Measurements from ENCODE around the gene POLR1A.
A peak's percentile ranks its signal among the peaks of the same experiment; 100 is the strongest.

Gene POLR1A

DNA sequence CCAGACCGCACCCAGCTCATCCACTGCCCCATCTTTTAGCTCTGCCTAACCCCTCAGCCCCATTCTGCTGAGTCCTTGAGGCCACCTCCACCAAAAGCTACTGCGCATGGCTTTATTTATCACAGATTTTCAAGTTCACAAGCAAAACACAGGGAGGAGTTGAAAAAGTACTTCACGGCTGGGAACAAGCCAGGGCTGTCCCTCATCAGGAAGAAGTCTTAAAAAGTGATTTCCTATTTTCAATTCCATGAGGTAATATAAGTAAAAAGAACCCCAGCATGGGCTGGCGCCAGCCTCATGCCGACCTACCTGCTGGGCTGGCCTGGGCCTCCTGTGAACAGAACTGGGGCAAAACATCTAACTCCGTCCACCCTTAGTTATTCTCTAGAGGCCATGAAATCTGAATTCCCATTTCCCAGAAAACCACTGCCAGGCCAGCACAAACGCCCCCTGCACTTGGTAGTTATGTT is 69.0 kb downstream of the POLR1A start:
- DNase-seq = no peak

DNA sequence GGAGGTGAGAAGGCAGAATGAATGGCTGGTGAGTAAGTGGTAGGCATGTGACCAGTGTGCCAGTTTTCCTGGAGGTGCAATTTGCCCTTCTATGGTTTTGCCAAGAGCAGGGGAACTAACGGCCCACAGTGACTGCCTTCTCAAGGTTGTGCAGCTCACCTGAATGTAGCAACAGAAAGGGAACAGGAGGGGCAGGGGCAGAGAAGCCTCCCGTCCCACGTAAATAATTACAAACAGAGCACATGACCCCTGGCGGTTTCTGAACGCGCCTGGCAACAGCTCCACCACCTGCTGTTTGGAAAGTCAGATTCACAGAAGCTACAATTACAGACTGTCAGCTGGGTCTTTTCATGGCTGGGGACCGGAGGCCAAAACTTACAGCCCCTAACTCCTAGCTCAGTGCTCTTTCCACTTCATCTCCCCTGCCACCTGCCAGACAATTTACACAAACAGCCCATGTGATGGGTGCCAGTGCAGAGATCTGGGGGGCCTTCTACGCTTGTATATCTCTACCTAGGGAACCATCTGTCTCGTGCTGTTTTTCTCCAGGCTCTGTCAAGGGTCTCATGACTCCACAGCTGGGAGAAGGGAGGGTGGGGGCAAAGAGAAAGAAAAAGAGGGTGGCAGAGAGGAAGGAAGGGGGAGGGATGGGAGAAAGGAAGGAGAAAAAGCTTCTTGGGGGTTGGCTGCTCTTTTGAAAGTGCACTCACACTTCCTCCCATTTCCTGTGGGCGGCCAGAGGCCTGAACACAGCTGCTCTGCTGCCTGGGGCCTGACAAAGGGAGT is 69.6 kb downstream of the POLR1A start:
- DNase-seq = peak; percentile 78

DNA sequence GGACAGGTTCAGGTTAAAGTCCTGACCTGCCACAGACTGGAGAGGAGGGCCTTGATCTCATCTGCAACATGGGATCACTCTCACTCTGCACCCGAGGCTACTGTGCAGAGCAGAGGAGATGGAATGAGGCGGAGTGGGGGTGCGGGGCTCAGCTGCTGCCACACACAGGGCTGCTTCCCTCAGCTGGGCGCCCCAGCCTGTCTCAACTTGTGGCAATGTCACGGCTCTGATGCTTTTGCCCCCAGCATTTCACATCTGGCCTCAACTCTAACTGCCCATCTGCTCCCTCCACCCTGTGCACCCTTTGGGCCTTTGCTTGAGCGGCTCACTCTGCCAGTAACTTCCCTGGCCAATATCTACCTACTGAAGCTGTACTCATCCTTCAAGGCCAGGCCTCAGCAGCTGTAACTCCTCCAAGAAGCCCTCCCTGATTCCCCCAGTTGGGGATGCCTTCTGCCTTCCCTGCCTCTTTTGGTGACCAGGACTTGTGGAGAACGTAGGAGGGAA is 70.3 kb downstream of the POLR1A start:
- DNase-seq = no peak

DNA sequence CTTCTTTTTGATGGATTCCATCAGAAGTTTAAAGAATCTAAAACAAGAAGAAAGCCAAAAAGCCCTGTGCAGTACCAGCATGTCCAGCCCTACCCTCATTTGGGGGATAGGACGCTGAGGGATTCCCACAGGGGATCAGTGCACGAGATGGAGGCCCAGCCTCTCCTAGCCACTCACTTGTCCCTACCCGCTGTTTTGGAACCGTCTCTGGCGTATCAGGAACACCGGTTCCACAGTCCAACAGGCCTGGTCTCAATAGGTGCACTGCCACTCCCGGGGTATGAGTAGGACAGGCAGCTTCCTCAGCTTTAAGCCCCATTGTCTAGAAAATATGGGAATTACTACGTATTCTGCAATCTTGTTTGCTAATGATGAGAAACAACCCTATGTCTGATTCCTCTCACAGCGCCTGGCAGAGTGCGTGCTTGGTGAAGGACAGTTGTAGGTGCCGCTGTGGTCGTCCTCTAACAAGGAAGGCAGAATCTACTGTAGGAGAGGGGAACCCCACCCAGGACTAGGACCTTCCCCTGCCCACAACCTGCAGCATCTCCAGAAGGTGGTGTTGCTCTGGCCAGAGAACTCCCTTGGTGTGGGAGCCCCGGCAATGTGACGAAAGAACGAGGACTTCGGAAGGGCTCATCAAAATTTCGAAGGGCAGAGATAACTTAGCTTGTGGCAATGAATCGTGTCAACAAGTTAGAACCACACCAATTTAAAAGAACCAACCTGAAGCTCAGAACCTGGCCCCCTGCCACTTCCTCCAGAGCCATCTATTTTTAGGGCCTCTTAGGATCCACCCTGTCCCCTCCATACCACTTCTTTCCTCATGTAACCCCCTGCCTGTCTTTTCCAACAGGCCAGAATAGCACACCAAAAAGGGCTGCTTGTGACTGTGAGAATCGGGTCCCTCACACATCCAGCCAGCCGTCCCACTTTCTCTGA is 71.7 kb downstream of the POLR1A start:
- no peak for DNase-seq

DNA sequence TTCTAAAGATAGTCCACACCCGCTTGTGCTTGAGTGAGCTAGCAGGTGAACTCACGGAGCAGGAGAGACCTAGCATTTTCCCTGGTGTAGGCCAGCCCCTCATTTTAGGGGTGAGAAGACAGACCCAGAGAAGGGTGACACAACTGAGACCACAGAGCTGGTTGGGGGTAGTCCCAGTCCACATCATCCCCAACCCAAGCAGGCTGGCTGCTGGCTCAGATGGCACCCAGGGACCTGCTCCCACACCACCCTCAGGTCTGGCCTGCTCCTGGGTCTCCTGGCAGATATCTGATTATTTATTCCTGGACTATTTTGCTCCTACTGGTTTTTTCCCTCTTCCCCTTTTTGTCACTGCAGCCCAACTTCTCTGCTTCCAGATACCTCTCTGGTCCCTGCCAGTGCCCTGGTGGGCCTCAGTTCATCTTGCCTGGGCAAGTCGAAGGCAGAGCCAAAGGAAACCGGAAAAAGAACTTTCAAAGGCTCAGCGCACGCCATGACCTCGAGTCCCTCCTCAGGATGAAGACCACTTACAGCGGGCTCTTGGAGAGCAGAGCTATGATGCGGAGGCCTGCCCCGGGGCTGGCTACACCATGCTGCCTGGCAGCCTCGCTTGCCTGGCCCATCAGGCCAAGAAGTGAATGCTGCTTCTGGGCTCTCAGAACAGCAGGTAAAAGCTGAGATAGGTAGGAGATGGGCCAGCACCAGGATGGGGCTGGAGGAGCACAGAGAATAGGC is 72.7 kb downstream of the POLR1A start:
- no peak for DNase-seq

DNA sequence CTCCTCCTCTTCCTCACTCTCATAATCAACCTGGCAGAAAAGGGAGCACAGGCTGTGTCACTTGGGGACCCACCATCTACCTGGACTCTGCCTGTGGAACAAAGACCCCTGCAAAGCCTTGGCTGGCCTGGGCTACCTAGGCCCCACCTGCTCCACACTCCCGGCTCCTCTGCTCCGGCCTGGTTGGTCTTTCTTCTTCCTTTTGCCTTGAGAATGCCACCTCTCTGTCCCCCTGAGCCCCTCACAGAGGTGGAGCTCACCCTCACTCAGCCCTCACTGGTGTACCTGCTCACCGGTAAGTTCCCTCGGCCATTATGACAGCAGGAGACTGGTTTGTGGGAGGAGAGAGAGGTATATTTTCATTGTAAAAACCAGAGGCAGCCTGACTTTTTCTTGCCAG is 74.1 kb downstream of the POLR1A start:
- DNase-seq = no peak

DNA sequence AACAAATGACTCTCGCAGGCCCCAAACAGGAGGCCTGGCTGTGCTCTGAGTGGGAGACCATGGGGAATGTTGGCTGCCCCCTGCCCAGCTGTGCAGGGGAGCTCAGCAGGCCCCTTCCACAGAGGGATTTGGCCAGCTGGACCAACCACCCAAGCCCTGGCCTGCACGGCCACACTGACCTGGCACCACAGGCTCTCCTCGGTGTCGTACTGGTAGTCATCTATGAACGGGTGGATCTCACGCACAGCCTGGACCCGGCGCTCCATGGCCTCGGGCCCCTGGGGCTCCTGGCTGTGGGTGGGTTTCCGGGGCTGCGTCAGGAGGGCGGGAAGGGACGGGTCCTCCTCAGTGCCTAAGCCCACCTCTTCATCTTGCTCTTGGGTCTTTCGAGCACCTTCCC is 74.5 kb downstream of the POLR1A start:
- DNase-seq = no peak

DNA sequence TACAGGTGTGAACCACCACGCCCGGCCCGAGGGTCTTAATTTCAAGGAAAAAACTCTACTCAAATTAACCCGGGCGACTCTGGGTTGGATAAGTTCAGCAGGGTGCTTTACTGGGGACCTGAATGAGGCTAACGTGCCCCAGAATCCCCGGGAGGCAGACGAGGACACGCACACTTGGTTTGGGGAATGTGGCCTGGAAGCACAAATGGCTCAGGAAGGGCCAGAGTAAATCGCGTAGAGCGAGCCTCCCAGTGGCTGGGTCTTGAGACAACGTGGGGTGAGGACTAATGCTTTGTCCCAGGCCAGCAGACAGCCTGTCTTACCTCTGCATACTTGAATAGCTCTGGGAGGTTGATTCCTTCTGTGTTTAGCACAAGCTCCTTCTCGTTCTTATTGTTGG is 75.8 kb downstream of the POLR1A start:
- no peak for DNase-seq

DNA sequence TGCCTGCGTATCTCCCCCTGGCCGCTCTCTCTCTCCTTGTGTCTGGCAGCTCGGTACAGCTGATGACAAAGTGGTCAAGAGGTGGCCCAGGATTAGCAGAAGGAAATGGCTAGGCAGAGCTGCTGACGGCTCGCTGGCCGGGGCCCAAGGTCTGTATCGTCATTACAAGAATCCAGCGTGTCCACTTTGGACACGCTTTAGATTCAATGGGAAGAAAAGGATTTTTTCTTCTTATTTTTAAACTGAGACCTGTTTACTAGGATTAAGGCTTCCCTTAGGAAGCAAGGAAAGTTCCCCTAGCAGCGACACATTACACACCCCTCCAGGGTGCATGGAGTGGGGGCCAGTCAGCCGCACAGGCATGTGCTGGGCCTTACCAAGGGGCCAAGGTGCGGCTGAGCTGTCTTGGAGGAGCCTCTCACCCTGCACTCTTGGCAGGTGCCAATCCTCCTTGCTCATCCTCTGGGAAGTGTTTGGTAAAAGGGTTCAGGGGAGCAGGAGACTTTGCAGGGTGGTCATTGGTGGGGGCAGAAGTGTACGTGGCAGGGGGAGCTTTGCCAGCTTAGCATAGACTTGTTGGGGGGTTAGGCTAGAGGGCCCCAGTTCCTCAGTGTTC is 76.8 kb downstream of the POLR1A start:
- DNase-seq = no peak

DNA sequence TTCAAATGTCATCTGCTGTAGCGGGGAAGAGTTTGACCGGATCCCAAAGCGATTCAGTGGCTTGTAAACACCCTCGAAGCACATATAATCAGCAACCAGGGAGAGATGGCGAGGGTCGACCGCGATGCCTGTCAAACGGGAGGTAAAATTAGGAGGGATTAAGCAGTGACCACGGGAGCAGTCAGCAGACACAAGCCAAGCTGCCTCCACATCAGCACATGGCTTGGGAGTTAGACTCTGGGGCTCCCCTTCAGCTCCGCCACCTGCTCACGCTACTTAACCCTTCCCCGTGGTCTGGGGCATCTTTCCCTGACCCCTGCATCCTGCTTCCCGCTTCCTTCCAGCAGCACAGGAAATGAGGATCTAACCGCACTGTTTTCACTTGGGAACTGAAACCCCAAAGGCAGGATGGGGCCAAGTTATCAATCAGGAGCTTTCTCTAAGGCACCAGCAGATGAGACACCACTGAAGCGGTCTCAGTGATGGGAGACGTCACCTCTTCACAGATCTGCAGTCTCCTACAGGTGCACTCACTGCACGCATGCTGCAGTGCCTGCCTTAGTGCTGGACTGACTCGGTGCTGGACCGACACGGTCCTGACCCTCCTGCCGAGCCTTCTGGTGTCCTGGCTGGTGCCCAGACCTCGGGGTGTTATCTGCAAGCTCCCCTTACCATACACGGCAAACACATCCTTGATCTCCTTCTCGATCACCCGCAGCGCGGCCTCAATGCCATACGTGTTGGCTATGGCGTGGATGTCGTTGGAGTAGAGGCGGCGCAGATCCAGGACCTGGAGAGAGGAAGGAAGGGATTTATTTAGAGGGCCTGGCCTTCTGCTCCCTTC is 77.5 kb downstream of the POLR1A start:
- DNase-seq = no peak

DNA sequence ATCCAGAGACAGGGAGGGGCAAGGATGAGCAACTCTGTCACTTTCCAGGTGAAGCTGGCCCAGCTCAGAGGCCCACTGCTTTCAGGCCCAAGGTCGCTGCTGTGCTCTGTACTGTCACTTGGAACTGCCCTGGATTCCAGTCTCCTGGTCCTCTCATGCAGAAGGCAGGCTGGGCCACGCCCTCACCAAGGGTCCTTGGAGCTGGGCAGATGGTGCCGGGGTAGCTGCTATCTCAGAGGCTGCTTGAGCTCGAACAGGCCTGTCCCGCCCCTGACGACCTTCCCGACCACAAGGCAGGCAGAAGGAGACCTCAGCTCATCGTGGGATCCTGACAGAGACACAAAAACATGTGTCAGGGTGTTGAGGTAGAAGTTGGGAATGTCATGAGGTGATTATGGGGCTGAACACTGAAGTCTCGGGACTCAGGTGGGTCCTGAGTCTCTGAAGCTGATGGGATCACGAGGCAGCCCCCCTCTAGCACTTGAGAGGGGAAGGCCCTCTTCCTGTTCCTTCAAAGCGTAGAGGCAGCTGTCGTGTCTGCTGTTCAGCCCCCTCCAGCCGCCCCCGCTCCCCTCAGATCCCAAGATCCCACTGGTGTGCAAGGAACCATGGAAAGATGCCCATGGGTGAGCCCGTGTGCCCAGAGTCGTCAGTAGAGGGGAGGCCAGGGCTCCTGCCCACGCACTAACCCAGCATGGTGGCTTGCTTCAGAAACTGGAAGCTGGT is 78.3 kb downstream of the POLR1A start:
- DNase-seq = no peak

DNA sequence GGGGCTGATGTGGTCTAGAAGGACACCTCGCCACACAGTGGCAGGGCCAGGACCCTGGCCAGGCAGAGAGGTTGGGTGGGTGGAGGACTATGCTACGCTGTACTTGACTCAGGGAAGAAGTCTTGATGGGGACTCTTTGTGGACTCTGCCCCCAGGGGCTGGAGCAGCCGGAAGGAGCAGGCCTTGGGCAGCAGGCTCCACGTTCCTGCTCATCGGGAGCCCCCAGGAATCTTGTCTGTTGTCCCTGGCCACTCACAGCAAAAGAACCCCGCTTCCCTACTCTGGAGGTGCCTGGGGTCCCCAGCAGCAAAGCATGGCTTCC is 79.0 kb downstream of the POLR1A start:
- no peak for DNase-seq

DNA sequence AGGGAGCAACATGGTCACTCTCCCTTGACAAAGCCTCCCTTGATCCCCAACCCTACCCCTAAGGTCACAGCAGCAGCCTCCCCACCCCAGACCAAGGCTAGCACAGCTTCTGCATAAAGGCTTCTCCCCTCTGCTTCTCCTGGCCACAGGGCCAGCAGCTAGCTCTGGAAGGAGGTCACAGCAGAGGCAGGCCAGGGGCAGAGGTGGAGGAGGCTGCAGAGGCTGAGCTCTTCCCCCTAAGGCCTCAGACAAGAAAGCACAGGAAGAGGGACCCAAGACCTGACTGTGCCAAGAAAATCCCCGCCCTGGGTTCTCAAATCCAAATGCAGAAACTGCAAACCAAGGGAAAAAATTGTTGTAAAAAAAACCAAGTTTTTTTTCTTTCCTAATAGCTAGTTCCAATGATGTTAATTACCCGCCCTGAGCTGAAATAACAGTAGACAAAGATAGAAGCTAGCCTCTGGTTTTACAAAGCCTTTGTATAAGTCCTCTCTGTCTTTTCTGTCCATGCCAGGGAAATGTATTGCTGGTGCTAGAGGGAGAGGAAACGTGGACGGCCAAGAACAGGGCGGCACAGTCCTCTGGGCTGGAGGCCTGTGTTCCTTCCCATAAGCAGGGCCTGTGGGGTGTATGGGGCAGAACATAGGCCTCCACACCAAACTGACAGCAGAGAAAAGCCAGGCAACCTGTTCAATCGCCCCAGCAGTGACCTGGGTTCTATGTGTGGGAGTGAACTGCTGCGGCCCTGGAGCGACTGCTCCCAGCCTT is 79.5 kb downstream of the POLR1A start:
- DNase-seq = no peak

DNA sequence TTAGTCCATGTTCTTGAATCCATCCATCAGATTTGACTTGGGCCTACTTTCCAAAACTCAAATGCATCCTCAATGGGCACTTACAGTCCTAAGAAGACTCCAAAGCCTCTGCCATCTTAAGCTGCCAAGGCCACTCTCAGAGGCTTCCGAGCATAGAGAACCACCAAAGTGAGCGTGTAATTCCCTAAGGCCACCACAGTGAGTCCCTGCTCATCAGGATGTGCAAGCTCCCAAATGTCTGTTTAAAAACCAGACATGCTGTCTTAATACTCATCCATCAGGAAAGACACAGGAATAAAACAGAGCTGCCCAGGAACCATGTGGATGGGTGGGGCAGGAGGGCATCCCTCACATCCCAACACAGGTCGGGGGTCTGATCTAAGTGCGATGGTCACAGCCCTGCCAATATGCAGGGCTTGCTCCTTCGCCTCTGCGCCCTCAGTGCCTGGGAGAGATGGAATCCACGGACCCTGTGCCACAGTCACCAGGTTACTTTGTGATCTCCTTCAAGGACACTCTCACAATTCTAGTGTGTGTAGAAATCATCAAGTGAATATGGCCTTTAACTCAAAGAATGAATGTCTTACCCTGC is 80.4 kb downstream of the POLR1A start:
- no peak for DNase-seq

DNA sequence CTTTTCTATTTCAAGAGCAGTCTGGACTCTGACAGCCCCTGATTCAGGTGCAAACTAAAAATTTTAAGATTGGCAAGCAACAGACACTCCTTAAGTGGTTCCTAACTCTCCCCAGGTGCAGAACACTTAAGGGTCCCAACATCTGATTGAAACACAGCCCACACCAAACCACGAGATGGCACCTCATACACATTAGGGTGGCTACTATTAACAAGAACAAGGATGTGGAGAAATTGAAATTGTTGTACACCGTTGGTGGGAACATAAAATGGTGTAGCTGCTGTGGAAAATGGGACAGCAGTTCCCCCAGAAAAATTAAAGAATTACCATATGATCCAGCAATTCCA is 82.3 kb downstream of the POLR1A start:
- DNase-seq = no peak

DNA sequence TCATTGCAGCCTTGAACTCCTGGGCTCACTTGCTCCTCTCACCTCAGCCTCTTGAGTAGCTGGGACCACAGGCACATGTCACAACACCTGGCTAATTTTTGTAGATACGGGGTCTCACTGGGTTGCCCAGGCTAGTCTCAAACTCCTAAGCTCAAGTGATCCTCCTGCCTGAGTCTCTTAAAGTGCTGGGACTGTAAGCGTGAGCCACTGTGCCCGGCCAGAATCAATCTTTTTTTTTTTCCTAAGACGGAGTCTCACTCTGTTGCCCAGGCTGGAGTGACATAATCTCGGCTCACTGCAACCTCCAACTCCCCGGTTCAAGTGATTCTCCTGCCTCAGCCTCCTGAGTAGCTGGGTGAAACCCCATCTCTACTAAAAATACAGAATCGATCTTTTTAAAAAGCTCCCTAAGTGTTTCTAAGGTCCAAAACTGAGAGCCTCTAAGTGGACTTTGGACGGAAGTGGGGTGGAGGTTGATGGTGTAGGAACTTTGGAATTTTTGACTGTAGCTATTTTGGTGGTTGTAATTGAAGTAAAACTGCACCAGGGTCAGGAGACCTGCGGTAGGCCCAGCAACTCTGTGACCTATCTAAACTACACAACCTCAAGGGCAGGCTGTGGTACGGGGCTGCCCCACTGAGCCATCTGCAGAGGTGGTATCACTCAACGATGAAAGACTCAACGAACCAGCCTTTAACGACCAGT is 82.9 kb downstream of the POLR1A start:
- no peak for DNase-seq

DNA sequence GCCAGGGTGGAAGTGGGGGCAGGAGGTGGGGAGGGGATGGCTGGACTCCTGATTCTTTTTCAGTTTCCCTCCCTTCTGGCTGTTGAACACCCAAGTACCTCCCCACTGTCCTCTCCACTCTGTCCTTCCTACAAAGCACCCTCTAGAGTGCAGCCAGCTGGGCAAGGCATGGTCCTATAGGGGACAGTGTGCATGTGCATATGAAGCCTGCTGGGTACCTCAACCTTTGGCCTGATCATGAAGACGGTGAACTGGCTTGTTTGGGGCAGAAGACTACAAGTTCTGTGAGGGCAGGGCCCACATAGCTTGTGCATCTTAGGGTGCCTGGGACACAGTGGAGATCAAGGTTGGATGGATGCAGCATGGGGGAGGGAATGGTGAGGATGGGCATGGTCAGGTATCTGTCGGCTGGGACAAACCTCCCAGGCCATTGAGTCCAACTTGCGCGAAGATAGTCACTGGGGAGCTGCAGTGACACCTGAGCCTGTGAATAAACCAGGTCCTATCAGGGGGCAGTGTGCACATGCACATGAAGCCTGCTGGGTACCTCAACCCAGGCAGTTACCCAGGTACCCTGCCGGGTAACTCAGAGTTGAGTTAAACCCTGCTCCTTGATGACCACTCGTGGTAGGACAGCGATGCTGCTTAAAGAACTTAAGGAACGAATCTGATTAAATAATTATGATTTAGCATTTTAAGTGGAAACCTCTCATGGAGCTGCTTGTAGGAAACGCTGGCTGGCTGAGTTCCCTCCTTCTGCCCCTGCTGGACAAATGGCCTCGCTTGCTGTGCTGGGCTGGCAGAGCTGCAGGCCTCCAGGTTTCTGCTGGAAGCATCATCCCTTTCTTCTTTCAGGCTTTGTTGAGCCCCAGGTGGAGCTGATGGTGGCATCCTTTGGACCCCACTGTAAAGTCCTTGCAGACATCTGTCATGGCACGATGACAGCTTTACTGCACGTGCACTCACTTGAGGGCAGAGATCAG is 84.0 kb downstream of the POLR1A start:
- DNase-seq = no peak

DNA sequence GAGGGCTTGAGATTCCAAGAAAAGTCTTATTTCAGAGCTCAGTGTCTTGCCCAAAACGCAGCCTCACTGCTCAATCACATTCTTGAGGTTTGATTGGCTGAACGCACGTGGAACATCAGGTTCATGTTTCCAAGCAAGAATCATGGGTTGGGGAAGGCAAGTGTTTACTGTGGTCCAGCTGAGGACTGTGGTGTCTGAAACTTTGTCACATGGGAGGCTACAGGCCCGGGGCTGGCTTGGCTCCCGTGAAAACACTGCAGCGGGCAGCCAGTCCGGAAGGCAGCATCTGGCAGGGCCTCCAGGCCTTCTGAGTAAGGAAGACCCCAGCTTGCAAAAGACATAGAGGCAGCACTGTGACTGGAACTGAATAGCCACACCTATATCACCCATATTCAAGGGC is 84.7 kb downstream of the POLR1A start:
- no peak for DNase-seq

All from SHP77 (cell line).